ENCODE measurements around the gene WNT9A. TPM values are rescaled to one million over a fixed set of nuclear protein-coding genes. Genes with fewer than 3 reads are reported as not detected.

The WNT9A gene
- total and polyA plus RNA-seq, 5 donors, result 0.60 to 1.8 (median 0.71) TPM

GRCh38 chr1:227938911-227939790 lies 8.6 kb downstream of the WNT9A start:
- no peaks in the 10 kb centered on the region for H3K9me3 ChIP-seq (ENCODE audit: control insufficient read depth, low read length)

DNA sequence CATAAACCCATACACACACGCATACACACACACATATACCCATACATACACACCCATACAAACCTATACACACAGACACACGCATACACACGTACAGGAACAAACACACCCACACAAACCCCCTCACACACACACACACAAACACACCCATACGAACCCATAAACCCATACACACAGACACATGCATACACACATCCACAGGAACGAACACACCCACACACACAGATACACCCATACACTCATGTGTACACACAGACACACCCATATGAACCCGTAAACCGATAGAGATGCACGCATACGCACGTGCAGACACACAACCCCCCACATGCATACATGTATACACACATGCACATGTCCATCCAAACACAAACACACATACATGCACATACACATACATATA lies 9.5 kb downstream of the WNT9A start:
- Histone ChIP-seq H3K27ac (ENCODE audit: low read length) (no peak overlapping the region), H3K27me3 (ENCODE audit: control insufficient read depth, insufficient read depth) (no peaks in the 10 kb centered on the region), H3K4me1 (ENCODE audit: control insufficient read depth, insufficient read depth, low read length) (no peaks in the 10 kb centered on the region), H3K9me3 (ENCODE audit: control insufficient read depth, low read length) (no peaks in the 10 kb centered on the region), H3K4me3 (ENCODE audit: low read length) (no peak overlapping the region)
- intact Hi-C loops (cut with DNase I), result no loop called here
- peak in 1 of 3 donors; percentile 30 for DNase-seq
- ATAC-seq, result no peak
- 95% methylated on average over 10 of the region's 10 CpGs for WGBS

More at GRCh38 chr1:227938911-227939790, 8.6 kb downstream of the WNT9A start:
- 81% methylated on average over 27 of the region's 27 CpGs for WGBS
- no peaks in the 10 kb centered on the region for H3K4me1 ChIP-seq (ENCODE audit: control insufficient read depth, insufficient read depth, low read length)
- intact Hi-C loops (cut with DNase I), result no loop called here
- H3K4me3 ChIP-seq (ENCODE audit: low read length), result no peak overlapping the region
- peak in 2 of 3 donors; percentile 12 to 37 for DNase-seq
- no peak for ATAC-seq
- no peaks in the 10 kb centered on the region for H3K27me3 ChIP-seq (ENCODE audit: control insufficient read depth, insufficient read depth)
- H3K27ac ChIP-seq (ENCODE audit: low read length), result no peak overlapping the region

GRCh38 chr1:227937838-227938145 lies 9.9 kb downstream of the WNT9A start:
- ATAC-seq (no peak), DNase-seq (peak in 2 of 3 donors; percentile 3 to 37)
- WGBS, result 92% methylated on average over 7 of the region's 7 CpGs
- Histone ChIP-seq H3K9me3 (ENCODE audit: control insufficient read depth, low read length) (no peaks in the 10 kb centered on the region), H3K27ac (ENCODE audit: low read length) (no peak overlapping the region), H3K27me3 (ENCODE audit: control insufficient read depth, insufficient read depth) (no peaks in the 10 kb centered on the region), H3K4me3 (ENCODE audit: low read length) (no peak overlapping the region), H3K4me1 (ENCODE audit: control insufficient read depth, insufficient read depth, low read length) (no peaks in the 10 kb centered on the region)
- intact Hi-C loops (cut with DNase I), result no loop called here

- no peak for ATAC-seq
- intact Hi-C loops (cut with DNase I), result no loop called here
- H3K27me3 ChIP-seq (ENCODE audit: control insufficient read depth, insufficient read depth), result no peaks in the 10 kb centered on the region
- no peak overlapping the region for H3K27ac ChIP-seq (ENCODE audit: low read length)
- H3K4me3 ChIP-seq (ENCODE audit: low read length), result no peak overlapping the region
- WGBS, result 83% methylated on average over 20 of the region's 20 CpGs
- no peaks in the 10 kb centered on the region for H3K9me3 ChIP-seq (ENCODE audit: control insufficient read depth, low read length)
- H3K4me1 ChIP-seq (ENCODE audit: control insufficient read depth, insufficient read depth, low read length), result no peaks in the 10 kb centered on the region
- peak in 1 of 3 donors; percentile 20 for DNase-seq
Measured at GRCh38 chr1:227937031-227937837, 10.5 kb downstream of the WNT9A start.

DNA sequence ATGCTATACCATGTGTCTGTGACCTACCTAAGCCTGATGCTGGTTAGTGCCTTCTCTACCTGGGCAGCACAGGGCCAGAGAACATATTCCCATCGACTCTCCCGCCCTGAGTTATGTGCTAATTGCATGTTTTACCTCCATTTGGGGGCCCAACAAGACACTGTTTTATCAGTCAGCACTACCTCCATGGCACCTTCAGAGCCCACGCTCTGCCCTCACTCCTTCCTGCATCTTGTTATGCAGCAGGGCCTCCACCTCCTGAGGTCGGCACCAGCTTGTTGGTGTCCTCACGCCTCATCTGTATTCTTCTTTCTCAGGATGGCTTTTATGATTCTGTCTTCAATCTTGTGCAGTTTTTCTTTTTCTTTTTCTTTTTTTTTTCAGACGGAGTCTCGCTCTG lies 11.9 kb downstream of the WNT9A start:
- 94% methylated on average over 7 of the region's 7 CpGs for WGBS

GRCh38 chr1:227934476-227935313 lies 13.0 kb downstream of the WNT9A start:
- DNase-seq (peak in 2 of 3 donors; percentile 8 to 11), ATAC-seq (peak; percentile 53 to 80)
- intact Hi-C loops (cut with DNase I), result no loop called here
- no peak overlapping the region for H3K27ac ChIP-seq (ENCODE audit: low read length)
- 54% methylated on average over 5 of the region's 5 CpGs for WGBS
- no peaks in the 10 kb centered on the region for H3K27me3 ChIP-seq (ENCODE audit: control insufficient read depth, insufficient read depth)
- no peaks in the 10 kb centered on the region for H3K9me3 ChIP-seq (ENCODE audit: control insufficient read depth, low read length)
- no peak overlapping the region for H3K4me3 ChIP-seq (ENCODE audit: low read length)
- H3K4me1 ChIP-seq (ENCODE audit: control insufficient read depth, insufficient read depth, low read length), result no peaks in the 10 kb centered on the region

More for the DNA sequence above, 11.9 kb downstream of the WNT9A start:
- Histone ChIP-seq H3K9me3 (ENCODE audit: control insufficient read depth, low read length) (no peaks in the 10 kb centered on the region), H3K27me3 (ENCODE audit: control insufficient read depth, insufficient read depth) (no peaks in the 10 kb centered on the region), H3K4me3 (ENCODE audit: low read length) (no peak overlapping the region), H3K27ac (ENCODE audit: low read length) (no peak overlapping the region), H3K4me1 (ENCODE audit: control insufficient read depth, insufficient read depth, low read length) (no peaks in the 10 kb centered on the region)
- ATAC-seq (no peak), DNase-seq (no peak)
- intact Hi-C loops (cut with DNase I), result no loop called here

DNA sequence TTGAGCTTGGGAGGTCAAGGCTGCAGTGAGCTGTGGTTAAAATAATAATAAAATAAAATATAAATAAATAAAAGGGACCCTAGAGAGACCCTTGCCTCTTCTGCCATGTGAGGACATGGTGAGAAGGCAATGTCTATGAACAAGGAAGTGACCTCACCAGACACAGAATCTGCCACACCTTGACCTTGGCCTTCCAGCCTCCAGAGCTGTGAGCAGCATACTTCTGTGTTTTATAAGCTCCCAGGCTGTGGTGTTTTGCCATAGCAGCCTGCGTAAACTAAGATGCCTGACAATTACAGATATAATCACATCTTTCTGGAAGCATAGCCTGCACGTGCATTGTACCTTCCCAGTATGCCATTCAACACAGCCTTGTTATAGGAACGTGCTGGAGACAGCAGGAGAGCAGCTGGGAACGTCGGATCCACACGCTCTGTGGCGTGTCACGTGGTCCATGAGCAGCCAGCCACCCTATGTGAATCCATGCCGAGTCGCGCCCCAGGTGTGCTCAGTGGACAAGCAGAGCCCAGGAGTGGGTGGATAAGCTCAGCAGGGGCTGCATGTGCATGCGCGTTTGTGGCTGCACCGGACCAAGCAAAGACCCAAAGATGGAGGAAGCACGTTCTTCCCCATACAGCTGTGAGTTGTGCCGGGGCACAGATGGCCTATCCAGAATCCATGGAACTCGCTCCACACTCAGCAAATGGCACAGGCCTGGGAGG lies 17.8 kb downstream of the WNT9A start:
- Histone ChIP-seq H3K27me3 (ENCODE audit: control insufficient read depth, insufficient read depth) (no peaks in the 10 kb centered on the region), H3K9me3 (ENCODE audit: control insufficient read depth, low read length) (no peaks in the 10 kb centered on the region), H3K4me1 (ENCODE audit: control insufficient read depth, insufficient read depth, low read length) (no peaks in the 10 kb centered on the region), H3K4me3 (ENCODE audit: low read length) (no peak overlapping the region), H3K27ac (ENCODE audit: low read length) (no peak overlapping the region)
- ATAC-seq, result no peak
- 93% methylated on average over 17 of the region's 17 CpGs for WGBS
- intact Hi-C loops (cut with DNase I), result no loop called here
- DNase-seq, result peak; percentile 4 to 25 (median 10)

- ATAC-seq (no peak), DNase-seq (peak in 1 of 3 donors; percentile 31)
- Histone ChIP-seq H3K4me1 (ENCODE audit: control insufficient read depth, insufficient read depth, low read length) (no peaks in the 10 kb centered on the region), H3K4me3 (ENCODE audit: low read length) (no peak overlapping the region), H3K27me3 (ENCODE audit: control insufficient read depth, insufficient read depth) (no peaks in the 10 kb centered on the region), H3K27ac (ENCODE audit: low read length) (no peak overlapping the region), H3K9me3 (ENCODE audit: control insufficient read depth, low read length) (no peaks in the 10 kb centered on the region)
- intact Hi-C loops (cut with DNase I), result no loop called here
- 85% methylated on average over 12 of the region's 12 CpGs for WGBS
Measured at GRCh38 chr1:227928811-227929375, 18.8 kb downstream of the WNT9A start.

DNA sequence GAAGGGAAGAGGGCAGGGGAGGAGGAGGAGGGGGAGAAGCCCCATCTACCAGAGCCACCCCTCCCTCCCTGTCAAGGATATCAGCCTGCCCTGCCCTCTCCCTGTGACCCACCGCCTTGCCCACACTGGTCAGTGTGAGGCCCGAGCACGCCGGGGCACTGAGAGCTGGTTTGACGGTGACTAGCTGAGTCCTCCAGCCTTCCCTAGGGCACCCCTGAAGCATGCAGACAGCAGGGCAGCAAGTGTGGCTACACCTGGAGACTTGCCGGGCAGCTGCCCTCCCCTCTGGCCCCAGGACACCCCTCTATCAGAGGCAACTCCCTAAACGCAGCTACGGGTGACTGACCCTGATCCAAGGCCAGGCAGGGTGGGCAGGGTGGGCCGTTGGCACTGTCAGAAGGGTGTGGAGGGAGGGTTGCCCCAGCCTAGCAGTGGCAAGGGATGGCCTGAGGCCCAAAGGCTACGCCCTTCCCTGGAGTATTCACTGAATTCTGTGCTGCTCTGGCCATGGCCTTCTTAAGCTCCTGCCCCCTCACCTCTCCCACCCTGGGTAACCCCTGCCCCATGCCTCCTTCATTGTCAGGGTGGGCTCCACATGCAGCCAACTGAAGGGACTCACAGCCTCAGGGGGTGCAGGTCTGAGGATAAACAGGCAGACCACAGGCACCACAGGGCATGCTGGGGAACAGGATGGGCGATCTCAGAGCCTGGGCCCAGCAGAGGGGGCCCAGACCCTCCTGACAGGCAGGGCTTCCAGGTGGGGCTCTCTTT lies 19.6 kb downstream of the WNT9A start:
- WGBS, result 82% methylated on average over 11 of the region's 11 CpGs
- intact Hi-C loops (cut with DNase I), result no loop called here
- no peak for ATAC-seq
- no peaks in the 10 kb centered on the region for H3K27me3 ChIP-seq (ENCODE audit: control insufficient read depth, insufficient read depth)
- H3K9me3 ChIP-seq (ENCODE audit: control insufficient read depth, low read length), result no peaks in the 10 kb centered on the region
- H3K27ac ChIP-seq (ENCODE audit: low read length), result no peak overlapping the region
- no peak overlapping the region for H3K4me3 ChIP-seq (ENCODE audit: low read length)
- H3K4me1 ChIP-seq (ENCODE audit: control insufficient read depth, insufficient read depth, low read length), result no peaks in the 10 kb centered on the region
- peak in 2 of 3 donors; percentile 4 to 20 for DNase-seq

All from right cardiac atrium (tissue), 5 donors.